GM10248 (cell line): ENCODE results near the gene GALNT17.

ENCODE experiments used
- CTCF ChIA-PET: fragments of 300-600 bp; sonication (Branson Sonifier 250); formaldehyde crosslinking; extraction: SDS; loops from one replicate; lab custom pipeline; 2021; ENCODE audit warnings: antibody characterized with exemption; lab: Yijun Ruan, JAX
- POLR2A ChIA-PET: fragments of 350-650 bp; sonication (Branson Sonifier 250); formaldehyde crosslinking; extraction: SDS; loops from one replicate; lab custom pipeline; 2020; ENCODE audit warnings: antibody characterized with exemption; lab: Yijun Ruan, JAX
- DNase-seq: peaks from one replicate; pipeline ENCODE4 v3.0.0; 2012; ENCODE audit errors: extremely low spot score
- TF ChIP-seq, protein P1 (sequence below): IDR thresholded peaks from 2 replicates; pipeline ENCODE4 v1.5.1; 2012; ENCODE audit warnings: mild to moderate bottlenecking, low read depth; ENCODE audit errors: extremely low read depth, missing control alignments, control extremely low read depth

The GALNT17 gene

DNA sequence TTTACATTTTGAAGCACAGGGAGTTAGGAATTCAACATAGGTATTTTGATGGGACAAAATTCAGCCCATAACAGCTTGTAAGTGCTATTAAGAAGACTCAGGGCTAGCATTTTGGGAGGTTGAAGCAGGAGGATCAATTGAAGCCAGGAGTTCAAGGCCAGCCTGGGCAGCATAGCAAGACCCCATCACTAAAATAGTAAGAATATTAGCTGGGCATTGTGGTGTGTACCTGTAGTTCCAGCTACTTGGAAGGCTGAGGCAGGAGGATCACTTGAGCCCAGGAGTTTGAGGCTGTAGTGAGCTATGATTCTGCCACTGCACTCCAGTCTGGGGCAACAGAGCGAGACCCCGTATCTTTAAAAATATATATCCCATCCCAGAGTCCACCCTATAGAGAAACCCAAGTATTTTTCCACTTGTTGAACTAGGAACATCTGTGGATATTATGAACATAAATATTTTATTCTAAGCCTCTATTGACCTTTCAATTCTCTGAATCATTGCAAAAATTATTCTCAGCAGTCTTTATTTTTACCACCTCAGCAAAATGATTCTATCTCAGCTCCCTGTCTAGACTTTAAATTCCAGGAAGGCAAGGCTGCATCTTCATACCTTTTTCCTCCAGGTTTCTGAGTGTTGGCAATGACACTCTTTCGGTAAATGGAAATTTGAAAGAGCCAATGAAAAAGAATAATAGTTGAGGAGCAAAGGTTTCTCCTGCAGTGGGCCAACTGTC is 181.0 kb downstream of the GALNT17 start:
- no peak for DNase-seq
- TF ChIP-seq, protein P1, sequence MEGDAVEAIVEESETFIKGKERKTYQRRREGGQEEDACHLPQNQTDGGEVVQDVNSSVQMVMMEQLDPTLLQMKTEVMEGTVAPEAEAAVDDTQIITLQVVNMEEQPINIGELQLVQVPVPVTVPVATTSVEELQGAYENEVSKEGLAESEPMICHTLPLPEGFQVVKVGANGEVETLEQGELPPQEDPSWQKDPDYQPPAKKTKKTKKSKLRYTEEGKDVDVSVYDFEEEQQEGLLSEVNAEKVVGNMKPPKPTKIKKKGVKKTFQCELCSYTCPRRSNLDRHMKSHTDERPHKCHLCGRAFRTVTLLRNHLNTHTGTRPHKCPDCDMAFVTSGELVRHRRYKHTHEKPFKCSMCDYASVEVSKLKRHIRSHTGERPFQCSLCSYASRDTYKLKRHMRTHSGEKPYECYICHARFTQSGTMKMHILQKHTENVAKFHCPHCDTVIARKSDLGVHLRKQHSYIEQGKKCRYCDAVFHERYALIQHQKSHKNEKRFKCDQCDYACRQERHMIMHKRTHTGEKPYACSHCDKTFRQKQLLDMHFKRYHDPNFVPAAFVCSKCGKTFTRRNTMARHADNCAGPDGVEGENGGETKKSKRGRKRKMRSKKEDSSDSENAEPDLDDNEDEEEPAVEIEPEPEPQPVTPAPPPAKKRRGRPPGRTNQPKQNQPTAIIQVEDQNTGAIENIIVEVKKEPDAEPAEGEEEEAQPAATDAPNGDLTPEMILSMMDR: no peak
- POLR2A ChIA-PET: no interaction called here
- CTCF ChIA-PET: interaction anchor here (1.4 kb wide), 1 partner anchor 10 kb away, joined by 4 read pairs; no protein-coding TSS in a partner anchor

DNA sequence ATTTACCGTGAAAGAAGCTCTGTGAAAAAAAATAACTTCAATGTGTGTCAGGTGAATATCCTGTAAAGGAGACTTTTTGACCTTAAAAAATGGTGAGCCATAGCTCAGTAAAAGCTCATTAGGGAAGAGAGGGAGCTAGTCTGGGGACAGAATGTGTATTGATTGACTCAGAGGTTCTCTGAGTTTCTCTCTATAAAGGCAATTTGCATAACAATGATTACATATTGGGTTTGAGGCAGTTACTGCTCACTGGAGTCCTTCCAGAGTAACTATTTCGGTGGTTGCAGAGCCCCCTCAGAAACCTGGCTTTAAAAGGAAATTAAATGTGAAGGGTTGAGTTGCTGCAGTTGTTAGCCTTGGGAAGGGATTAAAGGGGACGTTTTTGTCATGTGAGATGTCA is 181.6 kb downstream of the GALNT17 start:
- POLR2A ChIA-PET: no interaction called here
- DNase-seq: no peak
- CTCF ChIA-PET: no interaction called here
- TF ChIP-seq, protein P1: no peak

DNA sequence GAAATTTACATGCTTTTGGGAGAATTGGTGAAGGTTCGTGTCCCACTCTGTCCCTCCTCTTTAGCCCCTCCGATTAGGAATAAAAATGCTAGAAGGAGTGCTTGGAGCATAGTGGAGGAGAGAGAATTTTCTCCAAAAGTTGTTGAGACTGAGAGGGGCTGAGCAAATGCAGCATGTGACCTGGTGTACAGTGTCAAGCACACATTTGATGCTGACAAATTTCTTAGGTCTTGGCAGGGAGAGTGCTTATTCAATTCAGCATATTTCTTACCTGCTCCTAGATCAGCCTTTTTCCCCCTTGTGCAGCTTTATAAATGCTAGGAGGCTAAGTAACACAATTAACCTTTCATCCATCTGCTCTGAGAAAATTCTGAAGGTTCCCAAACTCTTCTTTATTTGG is 189.0 kb downstream of the GALNT17 start:
- TF ChIP-seq, protein P1: no peak
- DNase-seq: no peak
- ChIA-PET CTCF (no interaction called here), POLR2A (no interaction called here)

DNA sequence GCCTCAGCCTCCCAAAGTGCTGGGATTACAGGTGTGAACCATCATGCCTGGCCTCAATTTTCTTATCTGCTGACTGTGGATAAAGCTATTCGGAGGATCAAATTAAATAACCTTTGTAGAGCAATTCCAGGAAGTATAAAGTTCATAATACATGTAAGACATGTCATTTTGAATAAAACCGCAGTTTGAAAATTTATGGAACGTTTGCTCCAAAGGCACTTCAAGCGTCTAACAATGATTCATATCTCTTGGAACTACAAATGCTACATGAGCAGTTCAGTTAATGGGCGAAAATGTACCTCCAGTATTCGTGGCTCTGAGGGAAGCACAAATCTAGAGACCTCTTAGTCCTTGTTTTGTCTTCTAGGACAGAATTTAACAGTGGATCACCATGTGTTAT is 190.3 kb downstream of the GALNT17 start:
- POLR2A ChIA-PET: no interaction called here
- DNase-seq: no peak
- CTCF ChIA-PET: no interaction called here

DNA sequence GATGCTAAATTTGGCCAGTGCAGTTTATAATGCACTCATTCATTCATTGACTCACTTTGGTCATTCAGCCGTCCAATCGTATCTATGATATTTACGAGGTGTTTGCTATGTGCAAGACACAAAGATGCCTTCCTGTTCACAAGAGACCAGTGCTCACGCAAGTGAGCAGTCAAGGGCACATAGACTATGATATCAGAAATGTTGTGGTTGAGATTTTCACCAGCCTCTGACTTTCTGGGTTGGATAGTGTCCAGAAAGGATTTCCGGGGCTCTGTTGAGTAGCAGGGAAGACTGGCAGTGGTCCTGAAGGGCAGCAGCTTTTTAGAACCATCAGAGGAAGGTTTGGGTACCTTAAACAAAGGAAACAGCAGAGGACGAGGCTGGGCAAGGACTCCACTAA is 191.8 kb downstream of the GALNT17 start:
- ChIA-PET CTCF (no interaction called here), POLR2A (no interaction called here)
- TF ChIP-seq, protein P1: no peak
- DNase-seq: no peak

More for the DNA sequence above, 190.3 kb downstream of the GALNT17 start:
- TF ChIP-seq, protein P1: no peak

DNA sequence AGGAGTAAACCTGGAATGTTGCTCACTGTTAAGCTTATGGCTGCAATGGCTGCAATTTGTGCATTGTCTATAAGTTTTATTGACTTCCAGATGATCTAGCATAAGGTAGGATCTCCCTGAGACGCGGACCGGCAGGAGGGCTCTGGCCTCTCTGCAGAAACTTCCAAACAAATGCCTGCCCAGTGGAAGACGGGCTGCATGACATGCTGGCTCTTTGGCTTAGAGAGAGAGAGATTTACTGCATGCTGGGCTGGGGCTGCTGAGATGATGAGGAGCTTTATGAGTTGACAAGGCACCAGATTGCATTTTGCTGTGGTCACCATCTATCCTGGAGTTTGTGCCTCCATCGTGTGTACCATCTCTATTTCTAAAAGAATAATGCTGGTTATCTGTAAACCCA is 193.2 kb downstream of the GALNT17 start:
- ChIA-PET POLR2A (no interaction called here), CTCF (no interaction called here)
- TF ChIP-seq, protein P1: no peak
- DNase-seq: no peak

DNA sequence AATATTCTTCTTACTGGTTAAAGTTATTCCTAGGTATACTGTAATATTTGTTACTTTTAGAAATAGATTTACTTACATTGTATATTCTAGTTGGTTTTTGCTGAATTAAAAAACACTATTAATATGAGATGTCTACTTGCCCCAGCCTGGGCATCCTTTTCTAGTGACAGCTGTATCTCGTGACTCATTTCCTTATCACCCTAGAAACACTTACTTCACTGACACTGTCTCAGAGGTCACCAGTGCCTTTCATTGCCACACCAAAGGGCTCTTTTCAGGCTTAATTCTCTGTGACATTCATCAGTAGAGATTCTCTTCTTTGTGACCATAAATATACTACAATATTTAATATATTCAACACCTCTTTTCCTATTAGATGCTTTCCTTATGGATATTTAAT is 194.7 kb downstream of the GALNT17 start:
- CTCF ChIA-PET: interaction anchor here (1.3 kb wide), 1 partner anchor 9 kb away, joined by 3 read pairs; no protein-coding TSS in a partner anchor
- POLR2A ChIA-PET: no interaction called here
- TF ChIP-seq, protein P1: no peak
- no peak for DNase-seq
